ENCODE data around the gene MUC4. TPM values are rescaled to one million over a fixed set of nuclear protein-coding genes. Genes with fewer than 3 reads are reported as not detected.
"Not testable (repeated sequence)": the region's sequence is repeated elsewhere in the genome, so short reads cannot be mapped to it uniquely, and the experiment has no call there.

Gene MUC4
- total RNA-seq, 1 experiment from 2014 or later, result 0.36 TPM

DNA sequence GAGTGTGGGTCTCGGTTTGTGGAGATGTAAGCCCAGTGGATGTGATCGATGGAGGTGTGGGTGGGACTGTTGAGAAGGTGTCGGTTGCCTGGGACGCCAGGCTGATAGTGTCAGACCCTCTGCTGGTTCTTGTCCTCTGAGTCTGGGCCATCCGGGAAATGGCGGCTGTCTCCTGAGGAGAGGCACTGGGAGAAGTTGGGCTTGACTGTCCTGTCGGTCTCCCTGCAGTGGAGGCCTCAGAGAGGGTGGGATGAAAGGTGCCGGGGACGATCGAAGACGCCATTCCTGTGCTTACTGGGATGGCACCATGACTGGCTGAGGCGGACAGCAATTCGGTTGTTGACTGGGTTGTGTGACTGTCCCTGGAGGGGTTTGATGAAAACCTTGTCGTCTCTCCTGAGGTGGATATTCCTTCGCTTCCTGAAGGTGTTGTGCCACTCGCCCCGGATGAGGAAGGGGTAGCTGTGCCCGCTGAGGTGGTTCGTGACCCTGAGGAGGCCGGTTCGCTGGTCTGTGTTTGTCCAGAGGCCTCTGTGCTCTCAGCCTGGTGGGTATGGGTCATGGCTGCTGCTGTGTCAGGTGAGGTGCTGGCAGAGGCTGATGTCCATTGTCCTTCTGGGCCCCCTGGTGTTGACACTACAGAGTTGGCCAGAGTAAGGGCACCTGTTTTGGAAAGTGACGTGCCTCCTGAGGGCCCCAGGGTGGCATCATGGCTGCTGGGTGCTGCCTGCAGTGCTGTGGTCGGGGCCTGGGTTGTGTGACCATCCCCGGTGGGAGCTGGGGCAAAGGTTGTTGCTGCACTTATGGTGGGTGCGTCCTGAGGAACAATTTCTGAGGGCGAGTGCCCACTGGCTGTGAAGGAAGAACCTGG is 22.8 kb downstream of the MUC4 start:
- peak overlapping the region; percentile 39 for H3K27ac Mint-ChIP-seq (ENCODE audit: unreplicated experiment)
- TF ChIP-seq, protein P1, sequence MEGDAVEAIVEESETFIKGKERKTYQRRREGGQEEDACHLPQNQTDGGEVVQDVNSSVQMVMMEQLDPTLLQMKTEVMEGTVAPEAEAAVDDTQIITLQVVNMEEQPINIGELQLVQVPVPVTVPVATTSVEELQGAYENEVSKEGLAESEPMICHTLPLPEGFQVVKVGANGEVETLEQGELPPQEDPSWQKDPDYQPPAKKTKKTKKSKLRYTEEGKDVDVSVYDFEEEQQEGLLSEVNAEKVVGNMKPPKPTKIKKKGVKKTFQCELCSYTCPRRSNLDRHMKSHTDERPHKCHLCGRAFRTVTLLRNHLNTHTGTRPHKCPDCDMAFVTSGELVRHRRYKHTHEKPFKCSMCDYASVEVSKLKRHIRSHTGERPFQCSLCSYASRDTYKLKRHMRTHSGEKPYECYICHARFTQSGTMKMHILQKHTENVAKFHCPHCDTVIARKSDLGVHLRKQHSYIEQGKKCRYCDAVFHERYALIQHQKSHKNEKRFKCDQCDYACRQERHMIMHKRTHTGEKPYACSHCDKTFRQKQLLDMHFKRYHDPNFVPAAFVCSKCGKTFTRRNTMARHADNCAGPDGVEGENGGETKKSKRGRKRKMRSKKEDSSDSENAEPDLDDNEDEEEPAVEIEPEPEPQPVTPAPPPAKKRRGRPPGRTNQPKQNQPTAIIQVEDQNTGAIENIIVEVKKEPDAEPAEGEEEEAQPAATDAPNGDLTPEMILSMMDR (IDR thresholded peaks at IDR 0.05; ENCODE audit: insufficient read depth in 1 of 2, low read depth in 1 of 2, low read length in 1 of 2, severe bottlenecking in 1 of 2, unreplicated experiment in 1 of 2), result no peak
- no peaks in the 10 kb centered on the region for H3K36me3 ChIP-seq (ENCODE audit: control insufficient read depth, insufficient read depth, low read length)
- no peaks in the 10 kb centered on the region; the same call in 1 of the 2 replicates for H3K9me3 ChIP-seq
- H3K4me1 Mint-ChIP-seq (ENCODE audit: low read depth, unreplicated experiment), result no peaks in the 10 kb centered on the region
- no TSS peak for BruUV-seq (replicated peaks)
- no peak overlapping the region for H3K4me3 ChIP-seq (ENCODE audit: low read depth, low read length)
- H3K9me3 Mint-ChIP-seq (ENCODE audit: unreplicated experiment), result peaks cover 22% of the 10 kb centered on the region
- peaks cover 7% of the 10 kb centered on the region for H3K36me3 Mint-ChIP-seq (ENCODE audit: insufficient read depth, unreplicated experiment)
- H3K4me3 Mint-ChIP-seq (ENCODE audit: unreplicated experiment), result no peak overlapping the region
- ChIA-PET POLR2A (no interaction called here), CTCF (no interaction called here)
- DNase-seq, result no peak
- H3K4me1 ChIP-seq, result no peaks in the 10 kb centered on the region
- peaks cover 21% of the 10 kb centered on the region for H3K27me3 Mint-ChIP-seq (ENCODE audit: insufficient read depth, unreplicated experiment)
- intact Hi-C loops (cut with micrococcal nuclease; ENCODE audit: unreplicated experiment), result no loop called here
- no peaks in the 10 kb centered on the region for H3K27me3 ChIP-seq (replicated peaks; ENCODE audit: control insufficient read depth, insufficient read depth, low read length)

DNA sequence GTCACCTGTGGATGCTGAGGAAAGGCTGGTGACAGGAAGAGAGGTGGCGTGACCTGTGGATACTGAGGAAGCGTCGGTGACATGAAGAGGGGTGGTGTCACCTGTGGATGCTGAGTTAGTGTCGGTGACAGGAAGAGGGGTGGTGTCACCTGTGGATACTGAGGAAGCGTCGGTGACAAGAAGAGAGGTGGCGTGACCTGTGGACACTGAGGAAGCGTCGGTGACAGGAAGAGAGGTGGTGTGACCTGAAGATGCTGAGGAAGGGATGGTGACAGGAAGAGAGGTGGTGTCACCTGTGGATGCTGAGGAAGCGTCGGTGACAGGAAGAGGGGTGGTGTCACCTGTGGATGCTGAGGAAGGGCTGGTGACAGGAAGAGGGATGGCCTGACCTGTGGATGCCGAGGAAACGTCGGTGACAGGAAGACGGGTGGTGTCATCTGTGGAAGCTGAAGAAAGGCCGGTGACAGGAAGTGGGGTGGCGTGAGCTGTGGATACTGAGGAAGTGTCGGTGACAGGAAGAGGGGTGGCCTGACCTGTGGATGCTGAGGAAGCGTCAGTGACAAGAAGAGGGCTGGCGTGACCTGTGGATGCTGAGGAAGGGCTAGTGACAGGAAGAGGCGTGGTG is 25.8 kb downstream of the MUC4 start:
- H3K27ac Mint-ChIP-seq (ENCODE audit: unreplicated experiment); CTCF ChIA-PET; BruUV-seq (replicated peaks); POLR2A ChIA-PET; H3K36me3 Mint-ChIP-seq (ENCODE audit: insufficient read depth, unreplicated experiment); H3K9me3 ChIP-seq; intact Hi-C loops (cut with micrococcal nuclease; ENCODE audit: unreplicated experiment); H3K27me3 ChIP-seq (replicated peaks; ENCODE audit: control insufficient read depth, insufficient read depth, low read length); H3K4me1 ChIP-seq; DNase-seq; H3K4me1 Mint-ChIP-seq (ENCODE audit: low read depth, unreplicated experiment); H3K36me3 ChIP-seq (ENCODE audit: control insufficient read depth, insufficient read depth, low read length); H3K4me3 ChIP-seq (ENCODE audit: low read depth, low read length); H3K4me3 Mint-ChIP-seq (ENCODE audit: unreplicated experiment): not testable (repeated sequence)
- Mint-ChIP-seq H3K9me3 (ENCODE audit: unreplicated experiment) (peaks cover 38% of the 10 kb centered on the region), H3K27me3 (ENCODE audit: insufficient read depth, unreplicated experiment) (peaks cover 18% of the 10 kb centered on the region)

DNA sequence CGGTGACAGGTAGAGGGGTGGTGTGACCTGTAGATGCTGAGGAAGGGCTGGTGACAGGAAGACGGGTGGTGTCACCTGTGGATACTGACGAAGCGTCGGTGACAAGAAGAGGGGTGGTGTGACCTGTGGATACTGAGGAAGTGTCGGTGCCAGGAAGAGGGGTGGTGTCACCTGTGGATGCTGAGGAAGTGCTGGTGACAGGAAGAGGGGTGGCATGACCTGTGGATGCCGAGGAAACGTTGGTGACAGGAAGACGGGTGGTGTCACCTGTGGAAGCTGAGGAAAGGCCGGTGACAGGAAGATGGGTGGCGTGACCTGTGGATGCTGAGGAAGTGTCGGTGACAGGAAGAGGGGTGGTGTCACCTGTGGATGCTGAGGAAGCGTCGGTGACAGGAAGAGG is 27.7 kb downstream of the MUC4 start:
- peaks cover 56% of the 10 kb centered on the region for H3K9me3 Mint-ChIP-seq (ENCODE audit: unreplicated experiment)
- H3K4me3 Mint-ChIP-seq (ENCODE audit: unreplicated experiment); H3K27ac Mint-ChIP-seq (ENCODE audit: unreplicated experiment); POLR2A ChIA-PET; H3K36me3 Mint-ChIP-seq (ENCODE audit: insufficient read depth, unreplicated experiment); CTCF ChIA-PET; H3K9me3 ChIP-seq; intact Hi-C loops (cut with micrococcal nuclease; ENCODE audit: unreplicated experiment); DNase-seq; H3K36me3 ChIP-seq (ENCODE audit: control insufficient read depth, insufficient read depth, low read length); H3K4me3 ChIP-seq (ENCODE audit: low read depth, low read length); H3K4me1 ChIP-seq; BruUV-seq (replicated peaks); H3K27me3 ChIP-seq (replicated peaks; ENCODE audit: control insufficient read depth, insufficient read depth, low read length); H3K4me1 Mint-ChIP-seq (ENCODE audit: low read depth, unreplicated experiment): not testable (repeated sequence)
- peaks cover 18% of the 10 kb centered on the region for H3K27me3 Mint-ChIP-seq (ENCODE audit: insufficient read depth, unreplicated experiment)

DNA sequence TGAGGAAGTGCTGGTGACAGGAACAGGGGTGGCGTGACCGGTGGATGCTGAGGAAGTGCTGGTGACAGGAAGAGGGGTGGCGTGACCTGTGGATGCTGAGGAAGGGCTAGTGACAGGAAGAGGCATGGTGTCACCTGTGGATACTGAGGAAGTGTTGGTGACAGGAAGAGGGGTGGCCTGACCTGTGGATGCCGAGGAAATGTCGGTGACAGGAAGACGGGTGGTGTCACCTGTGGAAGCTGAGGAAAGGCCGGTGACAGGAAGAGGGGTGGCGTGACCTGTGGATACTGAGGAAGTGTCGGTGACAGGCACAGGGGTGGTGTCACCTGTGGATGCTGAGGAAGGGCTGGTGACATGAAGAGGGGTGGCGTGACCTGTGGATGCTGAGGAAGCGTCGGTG is 30.5 kb downstream of the MUC4 start:
- H3K36me3 ChIP-seq (ENCODE audit: control insufficient read depth, insufficient read depth, low read length); H3K4me1 Mint-ChIP-seq (ENCODE audit: low read depth, unreplicated experiment); H3K4me3 ChIP-seq (ENCODE audit: low read depth, low read length); H3K27ac Mint-ChIP-seq (ENCODE audit: unreplicated experiment); DNase-seq; BruUV-seq (replicated peaks); H3K4me3 Mint-ChIP-seq (ENCODE audit: unreplicated experiment); H3K36me3 Mint-ChIP-seq (ENCODE audit: insufficient read depth, unreplicated experiment); H3K9me3 ChIP-seq; H3K4me1 ChIP-seq; CTCF ChIA-PET; H3K27me3 ChIP-seq (replicated peaks; ENCODE audit: control insufficient read depth, insufficient read depth, low read length); intact Hi-C loops (cut with micrococcal nuclease; ENCODE audit: unreplicated experiment); POLR2A ChIA-PET: not testable (repeated sequence)
- Mint-ChIP-seq H3K27me3 (ENCODE audit: insufficient read depth, unreplicated experiment) (peaks cover 12% of the 10 kb centered on the region), H3K9me3 (ENCODE audit: unreplicated experiment) (peaks cover 64% of the 10 kb centered on the region)

All from Caco-2 (cell line).